ENCODE results near the gene RAET1G. TPM values are rescaled to one million over a fixed set of nuclear protein-coding genes. Genes with fewer than 3 reads are reported as not detected.

The RAET1G gene
- total and polyA plus RNA-seq, 2 donors (not counting 3 experiments of a cell fraction or from before 2014, with no cell fraction given), result 1.6 to 2.1 TPM

- no peak for DNase-seq (ENCODE audit: low read depth, low spot score)
- no peak overlapping the region for H3K4me3 ChIP-seq (replicated peaks in 1 of 3; ENCODE audit: insufficient read depth in 1 of 3, low read depth in 1 of 3, low read length in 3 of 3)
- H3K9me3 ChIP-seq (replicated peaks; ENCODE audit: control insufficient read depth, insufficient read depth, low read length), result no peaks in the 10 kb centered on the region
- FAIRE-seq, result no peak
- intact Hi-C loops (cut with micrococcal nuclease) (loop anchor here (5.0 to 10.0 kb wide), 2 partner anchors 357 to 900 kb away; partner anchors contain the start of gene GINM1), dilution Hi-C loops (cut with MboI; ENCODE audit: extremely low pct_ligation_motif_present, low sequenced_read_pairs) (no loop called here)
- H3K9me1 ChIP-seq (replicated peaks; ENCODE audit: control insufficient read depth, extremely low read depth, insufficient read depth, low read length), result no peaks in the 10 kb centered on the region
- H3K27ac ChIP-seq (ENCODE audit: insufficient read depth, low read depth, low read length), result no peak overlapping the region
- peaks cover 4% of the 10 kb centered on the region for H3K4me1 ChIP-seq (ENCODE audit: control insufficient read depth, extremely low read depth, insufficient read depth, low read length)
- H4K20me1 ChIP-seq (replicated peaks; ENCODE audit: control insufficient read depth, extremely low read depth, insufficient read depth, low read length), result no peaks in the 10 kb centered on the region
- no peaks in the 10 kb centered on the region for H3K36me3 ChIP-seq (ENCODE audit: control insufficient read depth in 2 of 2, extremely low read depth in 1 of 2, insufficient read depth in 2 of 2, low read length in 2 of 2)
- CTCF ChIA-PET, result interaction anchor here (0.7 to 2.5 kb wide), 9 partner anchors 15 to 896 kb away, joined by 3 to 30 read pairs (median 4); partner anchors contain the start of gene PPIL4
- POLR2A ChIA-PET, result no interaction called here
- no peak overlapping the region for H3K4me2 ChIP-seq (ENCODE audit: insufficient read depth, low read length)
- peaks cover 15 to 18% of the 10 kb centered on the region in 2 experiments for H3K27me3 ChIP-seq (ENCODE audit: control insufficient read depth in 2 of 2, insufficient read depth in 2 of 2, low read length in 2 of 2)
- no peak overlapping the region for H3K9ac ChIP-seq (replicated peaks; ENCODE audit: extremely low read depth, insufficient read depth, low read length)
- no peak for TF ChIP-seq GATA2 (IDR thresholded peaks at IDR 0.05; ENCODE audit: insufficient read depth, insufficient read length, low read depth, low read length)
- no peak for TF ChIP-seq MAX (IDR thresholded peaks at IDR 0.05; ENCODE audit: insufficient read depth, insufficient read length)
- no peak for TF ChIP-seq POLR2AphosphoS5 (IDR thresholded peaks at IDR 0.05; ENCODE audit: insufficient read depth, low read depth, low read length)
- no peak for TF ChIP-seq FOS (IDR thresholded peaks at IDR 0.05; ENCODE audit: borderline replicate concordance, insufficient read depth, low read length)
- TF ChIP-seq MYC (IDR thresholded peaks at IDR 0.05; ENCODE audit: low read depth, low read length), result no peak
- TF ChIP-seq, protein P1, sequence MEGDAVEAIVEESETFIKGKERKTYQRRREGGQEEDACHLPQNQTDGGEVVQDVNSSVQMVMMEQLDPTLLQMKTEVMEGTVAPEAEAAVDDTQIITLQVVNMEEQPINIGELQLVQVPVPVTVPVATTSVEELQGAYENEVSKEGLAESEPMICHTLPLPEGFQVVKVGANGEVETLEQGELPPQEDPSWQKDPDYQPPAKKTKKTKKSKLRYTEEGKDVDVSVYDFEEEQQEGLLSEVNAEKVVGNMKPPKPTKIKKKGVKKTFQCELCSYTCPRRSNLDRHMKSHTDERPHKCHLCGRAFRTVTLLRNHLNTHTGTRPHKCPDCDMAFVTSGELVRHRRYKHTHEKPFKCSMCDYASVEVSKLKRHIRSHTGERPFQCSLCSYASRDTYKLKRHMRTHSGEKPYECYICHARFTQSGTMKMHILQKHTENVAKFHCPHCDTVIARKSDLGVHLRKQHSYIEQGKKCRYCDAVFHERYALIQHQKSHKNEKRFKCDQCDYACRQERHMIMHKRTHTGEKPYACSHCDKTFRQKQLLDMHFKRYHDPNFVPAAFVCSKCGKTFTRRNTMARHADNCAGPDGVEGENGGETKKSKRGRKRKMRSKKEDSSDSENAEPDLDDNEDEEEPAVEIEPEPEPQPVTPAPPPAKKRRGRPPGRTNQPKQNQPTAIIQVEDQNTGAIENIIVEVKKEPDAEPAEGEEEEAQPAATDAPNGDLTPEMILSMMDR (IDR thresholded peaks at IDR 0.05; ENCODE audit: extremely low read depth in 1 of 2, insufficient read depth in 1 of 2, low read depth in 1 of 2, low read length in 2 of 2), result no peak
- no peak for TF ChIP-seq POLR2A (IDR thresholded peaks at IDR 0.05; ENCODE audit: low read depth, low read length)
- TF ChIP-seq EZH2 (IDR thresholded peaks at IDR 0.05; ENCODE audit: borderline replicate concordance, low read depth, low read length, severe bottlenecking), result no peak
- TF ChIP-seq JUN (IDR thresholded peaks at IDR 0.05; ENCODE audit: borderline replicate concordance, insufficient read depth, insufficient read length, low read depth), result no peak
- BruUV-seq (replicated peaks), result no TSS peak
- no peak overlapping the region for H2AFZ ChIP-seq (ENCODE audit: low read depth, low read length)
- no peaks in the 10 kb centered on the region for H3K79me2 ChIP-seq (ENCODE audit: control insufficient read depth, insufficient read depth, low read length)
Measured at GRCh38 chr6:149924206-149924932, 1.4 kb upstream of the RAET1G start.

Measured in endothelial cell of umbilical vein (primary cell).